Omental fat pad (tissue), 4 donors: ENCODE data around the gene PLSCR4. TPM values are rescaled to one million over a fixed set of nuclear protein-coding genes. Genes with fewer than 3 reads are reported as not detected.
"Not testable (repeated sequence)": the region's sequence is repeated elsewhere in the genome, so short reads cannot be mapped to it uniquely, and the experiment has no call there.

Experiments
- ATAC-seq: fragments of 150-250 bp; one replicate; pipeline ENCODE4 v1.9.1; 2016; ENCODE audit warnings: mild to moderate bottlenecking, moderate library complexity; ENCODE audit not compliant: low FRiP score
- DNase-seq: peaks from one replicate; pipeline ENCODE4 v3.0.0-alpha.2; 2019; ENCODE audit warnings: low spot score
- total RNA-seq, 4 donors: library from RNA; depleted of rRNA; stranded (reverse); fragments of >200 nt; gene quantifications; one replicate each; pipeline ENCODE4 v1.1.0, GENCODE V29; 2016
- TF ChIP-seq, protein P1 (sequence below), 3 donors: fragments of 450-650 bp; IDR thresholded peaks; one replicate each; pipeline ENCODE4 v1.5.1; 2016 to 2017; ENCODE audit warnings: antibody characterized with exemption in 3 of 3, mild to moderate bottlenecking in 3 of 3, moderate library complexity in 2 of 3

The PLSCR4 gene, protein sequence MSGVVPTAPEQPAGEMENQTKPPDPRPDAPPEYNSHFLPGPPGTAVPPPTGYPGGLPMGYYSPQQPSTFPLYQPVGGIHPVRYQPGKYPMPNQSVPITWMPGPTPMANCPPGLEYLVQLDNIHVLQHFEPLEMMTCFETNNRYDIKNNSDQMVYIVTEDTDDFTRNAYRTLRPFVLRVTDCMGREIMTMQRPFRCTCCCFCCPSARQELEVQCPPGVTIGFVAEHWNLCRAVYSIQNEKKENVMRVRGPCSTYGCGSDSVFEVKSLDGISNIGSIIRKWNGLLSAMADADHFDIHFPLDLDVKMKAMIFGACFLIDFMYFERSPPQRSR
- total RNA-seq = 100 to 1,000 TPM in 1 of 4 donors, 10 to 100 TPM in 3; 84.7 to 191 (median 91.7) TPM

DNA sequence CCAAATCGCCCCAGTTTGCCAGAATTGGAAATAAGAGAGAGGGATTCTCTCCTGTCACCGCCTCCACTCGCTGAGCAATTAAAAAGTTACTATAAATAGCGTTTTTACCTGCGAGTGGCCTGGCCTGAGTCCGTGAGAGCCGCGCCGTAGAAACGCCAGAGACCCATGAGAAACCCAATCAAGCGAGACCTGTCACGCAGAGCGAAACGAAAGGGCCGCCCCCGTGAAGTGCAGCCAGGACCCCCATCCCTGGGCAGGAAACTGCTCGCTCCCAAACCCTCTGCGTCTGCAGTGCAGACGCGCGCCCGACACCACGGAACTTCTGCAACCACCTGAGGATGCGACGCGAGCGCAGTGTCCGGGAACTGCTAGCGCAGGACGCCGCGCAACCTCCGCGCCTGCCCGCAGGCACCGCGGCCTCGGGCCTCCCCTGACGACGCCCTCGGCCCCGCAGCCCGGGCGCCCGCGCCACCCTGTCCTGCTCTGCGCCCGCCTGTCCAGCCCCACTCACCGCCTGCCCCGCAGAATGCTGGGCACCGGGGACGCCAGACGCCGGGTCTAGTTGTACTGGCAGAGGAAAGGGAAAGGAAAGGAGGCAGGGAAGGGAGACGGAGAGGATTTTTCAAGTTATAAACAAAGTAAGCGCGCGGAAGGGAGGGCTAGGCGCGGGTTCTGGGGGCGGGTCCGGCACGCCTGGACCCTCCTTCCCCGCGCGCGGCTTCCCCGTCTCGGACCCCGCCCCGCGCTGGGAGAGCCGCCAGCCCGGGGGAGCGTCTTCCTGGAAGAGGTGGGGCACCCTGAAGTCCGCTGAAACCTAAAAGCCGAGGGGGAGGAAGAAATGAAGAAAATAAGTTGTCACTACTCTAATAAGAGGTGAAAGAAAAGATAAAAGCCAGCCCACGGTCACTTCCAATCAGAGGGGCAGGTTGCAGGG is at the start of gene PLSCR4:
Gene PLSCR4, minus strand, starts transcription at position 657 of the 934 bp plus-strand sequence. CDS start 29,034 bp downstream, outside the sequence.
- ATAC-seq = peak; percentile 92
- DNase-seq = peak; percentile 35
- TF ChIP-seq, protein P1, sequence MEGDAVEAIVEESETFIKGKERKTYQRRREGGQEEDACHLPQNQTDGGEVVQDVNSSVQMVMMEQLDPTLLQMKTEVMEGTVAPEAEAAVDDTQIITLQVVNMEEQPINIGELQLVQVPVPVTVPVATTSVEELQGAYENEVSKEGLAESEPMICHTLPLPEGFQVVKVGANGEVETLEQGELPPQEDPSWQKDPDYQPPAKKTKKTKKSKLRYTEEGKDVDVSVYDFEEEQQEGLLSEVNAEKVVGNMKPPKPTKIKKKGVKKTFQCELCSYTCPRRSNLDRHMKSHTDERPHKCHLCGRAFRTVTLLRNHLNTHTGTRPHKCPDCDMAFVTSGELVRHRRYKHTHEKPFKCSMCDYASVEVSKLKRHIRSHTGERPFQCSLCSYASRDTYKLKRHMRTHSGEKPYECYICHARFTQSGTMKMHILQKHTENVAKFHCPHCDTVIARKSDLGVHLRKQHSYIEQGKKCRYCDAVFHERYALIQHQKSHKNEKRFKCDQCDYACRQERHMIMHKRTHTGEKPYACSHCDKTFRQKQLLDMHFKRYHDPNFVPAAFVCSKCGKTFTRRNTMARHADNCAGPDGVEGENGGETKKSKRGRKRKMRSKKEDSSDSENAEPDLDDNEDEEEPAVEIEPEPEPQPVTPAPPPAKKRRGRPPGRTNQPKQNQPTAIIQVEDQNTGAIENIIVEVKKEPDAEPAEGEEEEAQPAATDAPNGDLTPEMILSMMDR (IDR thresholded peaks at IDR 0.05) = no peak

GRCh38 chr3:146293401-146293800 is 42.5 kb upstream of the PLSCR4 start:
- DNase-seq, ATAC-seq: not testable (repeated sequence)

DNA sequence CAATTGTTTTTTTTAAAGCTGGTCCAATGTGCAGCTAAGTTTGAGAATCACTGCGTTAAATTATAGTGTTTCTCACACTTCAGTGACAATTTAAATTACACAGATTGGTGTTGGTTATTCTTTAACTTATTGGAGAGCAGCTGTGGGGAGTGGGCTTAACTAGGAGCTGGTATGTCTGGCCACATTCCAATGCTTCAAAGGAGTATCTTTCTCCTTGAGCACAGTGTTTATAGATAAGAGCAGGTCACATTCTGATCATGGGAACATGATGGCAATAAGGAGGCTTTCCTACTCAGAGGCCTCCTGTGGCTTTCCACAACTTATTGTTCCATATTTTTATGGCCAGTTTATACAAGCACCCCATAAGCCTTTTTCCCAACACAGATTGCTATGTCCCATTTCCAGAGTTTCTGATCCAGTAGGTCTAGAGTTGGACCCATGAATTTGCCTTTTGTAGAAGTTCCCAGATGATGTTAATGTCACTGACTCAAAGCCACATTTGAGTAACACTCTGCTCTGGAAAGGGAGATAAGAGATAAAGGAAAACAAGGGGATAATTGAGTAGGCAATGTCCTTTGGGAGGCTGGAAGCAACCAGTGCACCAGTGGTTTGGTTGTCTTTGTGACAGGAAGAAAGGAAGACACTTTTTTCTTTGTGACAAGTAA is 33.0 kb upstream of the PLSCR4 start:
- TF ChIP-seq, protein P1 (IDR thresholded peaks at IDR 0.05) = no peak
- ATAC-seq (no peak), DNase-seq (no peak)

- no peak for ATAC-seq
- DNase-seq = no peak
Observed at GRCh38 chr3:146280864-146281263, 30.0 kb upstream of the PLSCR4 start.

GRCh38 chr3:146279951-146280350 is 29.0 kb upstream of the PLSCR4 start:
- DNase-seq (no peak), ATAC-seq (no peak)
- TF ChIP-seq, protein P1 (IDR thresholded peaks at IDR 0.05) = no peak

More at GRCh38 chr3:146280864-146281263, 30.0 kb upstream of the PLSCR4 start:
- TF ChIP-seq, protein P1 (IDR thresholded peaks at IDR 0.05) = no peak

GRCh38 chr3:146279013-146279412 is 28.1 kb upstream of the PLSCR4 start:
- DNase-seq (no peak), ATAC-seq (no peak)
- TF ChIP-seq, protein P1 (IDR thresholded peaks at IDR 0.05) = no peak
